Neural cell (in vitro differentiated cells): ENCODE measurements around the gene CAMK2D. TPM values are rescaled to one million over a fixed set of nuclear protein-coding genes. Genes with fewer than 3 reads are reported as not detected.

Experiments
- H2AFZ ChIP-seq: fragments of 200-600, 300-800 bp; sonication (generic), shearing (Covaris generic); 2 replicates; pipeline ENCODE4 v1.6.0; 2014; ENCODE audit warnings: low read depth, mild to moderate bottlenecking, antibody characterized with exemption, low read length, moderate library complexity
- H3F3A ChIP-seq: fragments of 200-600 bp; shearing (Covaris generic); 2 replicates; pipeline ENCODE4 v1.6.1; 2016; ENCODE audit warnings: mild to moderate bottlenecking, moderate library complexity, mixed read lengths, antibody characterized with exemption, low read length; ENCODE audit not compliant: insufficient read depth, poor library complexity, severe bottlenecking
- H3K27ac ChIP-seq: fragments of 200-600, 300-800 bp; sonication (generic), shearing (Covaris generic); 2 replicates; pipeline ENCODE4 v1.5.1; 2014; ENCODE audit warnings: mild to moderate bottlenecking, low read length, moderate library complexity
- H3K27me3 ChIP-seq: fragments of 300-800, 200-600 bp; sonication (generic), shearing (Covaris generic); 2 replicates; pipeline ENCODE4 v1.6.0; 2014; ENCODE audit warnings: mild to moderate bottlenecking, low read depth, low read length, moderate library complexity; ENCODE audit not compliant: insufficient read depth
- H3K36me3 ChIP-seq: fragments of 300-800, 200-600 bp; sonication (generic), shearing (Covaris generic); 2 replicates; pipeline ENCODE4 v1.5.1; 2014; ENCODE audit warnings: mild to moderate bottlenecking, antibody characterized with exemption, low read length, moderate library complexity; ENCODE audit not compliant: insufficient read depth
- H3K4me2 ChIP-seq: fragments of 300-800, 200-600 bp; sonication (generic), shearing (Covaris generic); 2 replicates; pipeline ENCODE4 v1.6.0; 2014; ENCODE audit warnings: mild to moderate bottlenecking, low read length
- H3K4me3 ChIP-seq: fragments of 300-800, 200-600 bp; sonication (generic), shearing (Covaris generic); 2 replicates; pipeline ENCODE4 v1.5.1; 2014; ENCODE audit warnings: mild to moderate bottlenecking, low read length, moderate library complexity
- H3K79me2 ChIP-seq: fragments of 200-600 bp; shearing (Covaris generic); replicated peaks from 2 replicates; pipeline ENCODE4 v1.6.0; 2014; ENCODE audit warnings: mild to moderate bottlenecking, low read length, moderate library complexity; ENCODE audit not compliant: insufficient read depth
- H3K9ac ChIP-seq: fragments of 300-800, 200-600 bp; sonication (generic), shearing (Covaris generic); 2 replicates; pipeline ENCODE4 v1.6.1; 2016; ENCODE audit warnings: mild to moderate bottlenecking, low read length, mixed read lengths
- H3K9me2 ChIP-seq: fragments of 200-600 bp; shearing (Covaris generic); 2 replicates; pipeline ENCODE4 v1.6.1; 2016; ENCODE audit warnings: mild to moderate bottlenecking, low read length, mixed read lengths; ENCODE audit not compliant: insufficient read depth
- H3K9me3 ChIP-seq: fragments of 200-600, 300-800 bp; sonication (generic), shearing (Covaris generic); 2 replicates; pipeline ENCODE4 v1.6.1; 2016; ENCODE audit warnings: mild to moderate bottlenecking, mixed run types, low read length, moderate library complexity, mixed read lengths
- H4K20me1 ChIP-seq: fragments of 200-600 bp; shearing (Covaris generic); 2 replicates; pipeline ENCODE4 v1.6.1; 2016; ENCODE audit warnings: mild to moderate bottlenecking, mixed run types; ENCODE audit not compliant: insufficient read depth
- CTCF ChIP-seq: fragments of 450-650 bp; IDR thresholded peaks from 2 replicates; pipeline ENCODE4 v1.5.1; 2014; ENCODE audit warnings: antibody characterized with exemption, mild to moderate bottlenecking, moderate library complexity; ENCODE audit not compliant: poor library complexity, severe bottlenecking
- EP300 ChIP-seq: fragments of 450-650 bp; conservative IDR thresholded peaks from 2 replicates; pipeline ENCODE4 v1.6.1; 2014; ENCODE audit warnings: antibody characterized with exemption, mild to moderate bottlenecking, moderate library complexity; ENCODE audit not compliant: poor library complexity, severe bottlenecking
- EZH2 ChIP-seq: fragments of 200-600, 300-800 bp; shearing (Covaris generic), sonication (generic); IDR thresholded peaks from 2 replicates; pipeline ENCODE4 v1.6.1; 2014; ENCODE audit warnings: antibody characterized with exemption, low read length, borderline replicate concordance, mild to moderate bottlenecking; ENCODE audit not compliant: insufficient read depth, poor library complexity, severe bottlenecking
- MXI1 ChIP-seq: fragments of 450-650 bp; conservative IDR thresholded peaks from 2 replicates; pipeline ENCODE4 v1.6.1; 2014; ENCODE audit warnings: antibody characterized with exemption, mild to moderate bottlenecking; ENCODE audit not compliant: poor library complexity, severe bottlenecking
- POLR2AphosphoS5 ChIP-seq: IDR thresholded peaks from 2 replicates; pipeline ENCODE4 v1.6.1; 2012
- RAD21 ChIP-seq: fragments of 450-650 bp; conservative IDR thresholded peaks from 2 replicates; pipeline ENCODE4 v1.6.1; 2014; ENCODE audit warnings: antibody characterized with exemption, mild to moderate bottlenecking, moderate library complexity
- REST ChIP-seq: IDR thresholded peaks from 2 replicates; pipeline ENCODE4 v1.6.1; 2012; ENCODE audit warnings: borderline replicate concordance
- SMC3 ChIP-seq: fragments of 450-650 bp; conservative IDR thresholded peaks from 2 replicates; pipeline ENCODE4 v1.6.1; 2014; ENCODE audit warnings: antibody characterized with exemption, mild to moderate bottlenecking, moderate library complexity; ENCODE audit not compliant: poor library complexity
- TAF1 ChIP-seq: IDR thresholded peaks from 2 replicates; pipeline ENCODE4 v1.6.1; 2012; ENCODE audit warnings: low read depth
- polyA plus RNA-seq: library from polyadenylated mRNA; depleted of rRNA; stranded (reverse); fragments of >200 nt; gene quantifications from 2 replicates; pipeline ENCODE4 v1.2.3, GENCODE V29; 2014

Gene CAMK2D
- polyA plus RNA-seq, 1 donor from 2014 or later = 27.1 TPM

GRCh38 chr4:113591982-113592381 lies 169.6 kb downstream of the CAMK2D start:
- Histone ChIP-seq H3K27me3 (no peaks in the 10 kb centered on the region), H3K9me3 (no peaks in the 10 kb centered on the region)
- no peak for TF ChIP-seq CTCF
- no peak for TF ChIP-seq MXI1
- no peak for TF ChIP-seq TAF1
- TF ChIP-seq EP300 = no peak
- no peak for TF ChIP-seq RAD21

GRCh38 chr4:113588895-113589668 lies 172.5 kb downstream of the CAMK2D start:
- Histone ChIP-seq H3K79me2 (no peaks in the 10 kb centered on the region), H3F3A (no peaks in the 10 kb centered on the region), H3K27me3 (no peaks in the 10 kb centered on the region), H3K36me3 (no peaks in the 10 kb centered on the region), H2AFZ (no peak overlapping the region), H3K9me2 (no peaks in the 10 kb centered on the region), H3K4me2 (no peak overlapping the region), H4K20me1 (no peaks in the 10 kb centered on the region), H3K9me3 (no peaks in the 10 kb centered on the region), H3K4me3 (no peak overlapping the region), H3K9ac (no peak overlapping the region), H3K27ac (no peak overlapping the region)
- no peak for TF ChIP-seq EP300
- no peak for TF ChIP-seq EZH2
- TF ChIP-seq TAF1 = no peak
- no peak for TF ChIP-seq POLR2AphosphoS5
- no peak for TF ChIP-seq RAD21
- TF ChIP-seq REST = no peak
- TF ChIP-seq MXI1 = no peak
- TF ChIP-seq SMC3 = no peak

More at GRCh38 chr4:113591982-113592381, 169.6 kb downstream of the CAMK2D start:
- Histone ChIP-seq H3K4me2 (no peak overlapping the region), H3K4me3 (no peak overlapping the region), H3K36me3 (no peaks in the 10 kb centered on the region), H3K27ac (no peak overlapping the region), H4K20me1 (no peaks in the 10 kb centered on the region), H3K9ac (no peak overlapping the region), H3K9me2 (no peaks in the 10 kb centered on the region), H3F3A (no peaks in the 10 kb centered on the region), H2AFZ (no peak overlapping the region), H3K79me2 (no peaks in the 10 kb centered on the region)
